Endothelial cell of umbilical vein (primary cell): ENCODE results near the gene ULBP1. TPM values are rescaled to one million over a fixed set of nuclear protein-coding genes. Genes with fewer than 3 reads are reported as not detected.

Experiments used
- Bru-seq: library from RNA; stranded (reverse); fragments of 400-500 nt; gene quantifications from one replicate; lab custom pipeline; 2021; lab: Mats Ljungman, UMichigan
- BruChase-seq, 2 experiments: library from RNA; stranded (reverse); fragments of 400-500 nt; gene quantifications; one replicate each; lab custom pipeline; 2021; lab: Mats Ljungman, UMichigan
- BruUV-seq: library from RNA; stranded (reverse); fragments of 400-500 nt; replicated peaks from 2 replicates; lab custom pipeline; 2021; lab: Mats Ljungman, UMichigan
- CTCF ChIA-PET: fragments of 300-600, 350-600 bp; sonication (Branson Sonifier 250); formaldehyde crosslinking; loops from one replicate; lab custom pipeline; 2021; ENCODE audit warnings: antibody characterized with exemption, inconsistent platforms; lab: Charles Lee
- POLR2A ChIA-PET: fragments of 300-600, 350-600 bp; sonication (Branson Sonifier 250); formaldehyde crosslinking; loops from one replicate; lab custom pipeline; 2021; ENCODE audit warnings: antibody characterized with exemption, inconsistent platforms; lab: Charles Lee
- DNase-seq: peaks from one replicate; pipeline ENCODE4 v3.0.0-alpha.2; 2011; ENCODE audit warnings: low read depth, low spot score
- FAIRE-seq: peaks from 2 replicates; lab custom pipeline; 2011; peaks lifted over from hg19 to GRCh38; lab: Jason Lieb, UNC
- H2AFZ ChIP-seq: 2 replicates; pipeline ENCODE4 v1.6.0; 2012; ENCODE audit warnings: low read depth, low read length, control low read depth, inconsistent platforms
- H3K27ac ChIP-seq: 2 replicates; pipeline ENCODE4 v1.5.1; 2011; ENCODE audit warnings: low read depth, mild to moderate bottlenecking, control low read depth, low read length, moderate library complexity; ENCODE audit not compliant: insufficient read depth
- H3K27me3 ChIP-seq, 2 experiments: 2 replicates each; pipeline versions ENCODE4 v1.6.0 to v1.6.1; 2011; ENCODE audit warnings: low read length in 2 of 2, mixed read lengths in 1 of 2; ENCODE audit not compliant: control insufficient read depth in 2 of 2, insufficient read depth in 2 of 2
- H3K36me3 ChIP-seq, 2 experiments: 2 replicates in 1 of 2; 3 replicates in 1 of 2; pipeline ENCODE4 v1.5.1; 2011; ENCODE audit warnings: low read length in 2 of 2, mild to moderate bottlenecking in 1 of 2, moderate library complexity in 1 of 2; ENCODE audit not compliant: control insufficient read depth in 2 of 2, insufficient read depth in 2 of 2; ENCODE audit errors: extremely low read depth in 1 of 2
- H3K4me1 ChIP-seq: 3 replicates; pipeline ENCODE4 v1.5.1; 2011; ENCODE audit warnings: mild to moderate bottlenecking, low read length; ENCODE audit not compliant: control insufficient read depth, insufficient read depth; ENCODE audit errors: extremely low read depth
- H3K4me2 ChIP-seq: 2 replicates; pipeline ENCODE4 v1.6.1; 2011; ENCODE audit warnings: low read length, control low read depth, mixed read lengths; ENCODE audit not compliant: insufficient read depth
- H3K4me3 ChIP-seq, 3 experiments: fragments of 200-600 bp in 1 of 3; sonication (generic), shearing (Covaris generic) in 1 of 3; replicated peaks in 1 of 3; 2 replicates each; pipeline ENCODE4 v1.5.1; 2011 to 2016; ENCODE audit warnings: control low read depth in 3 of 3, low read length in 3 of 3, mild to moderate bottlenecking in 2 of 3, inconsistent platforms in 1 of 3, low read depth in 1 of 3, moderate library complexity in 1 of 3; ENCODE audit not compliant: insufficient read depth in 1 of 3
- H3K79me2 ChIP-seq: 2 replicates; pipeline ENCODE4 v1.6.0; 2012; ENCODE audit warnings: low read length, inconsistent platforms; ENCODE audit not compliant: control insufficient read depth, insufficient read depth
- H3K9ac ChIP-seq: replicated peaks from 2 replicates; pipeline ENCODE3; 2011; ENCODE audit warnings: low read length, control low read depth; ENCODE audit not compliant: insufficient read depth; ENCODE audit errors: extremely low read depth
- H3K9me1 ChIP-seq: replicated peaks from 3 replicates; pipeline ENCODE4 v1.6.0; 2011; ENCODE audit warnings: mild to moderate bottlenecking, low read length; ENCODE audit not compliant: control insufficient read depth, insufficient read depth; ENCODE audit errors: extremely low read depth
- H3K9me3 ChIP-seq: replicated peaks from 2 replicates; pipeline ENCODE4 v1.5.1; 2012; ENCODE audit warnings: low read length, inconsistent platforms; ENCODE audit not compliant: control insufficient read depth, insufficient read depth
- H4K20me1 ChIP-seq: replicated peaks from 2 replicates; pipeline ENCODE3; 2011; ENCODE audit warnings: mild to moderate bottlenecking, low read length; ENCODE audit not compliant: control insufficient read depth, insufficient read depth; ENCODE audit errors: extremely low read depth
- POLR2A ChIP-seq: IDR thresholded peaks from 2 replicates; pipeline ENCODE4 v1.6.1; 2012; ENCODE audit warnings: low read depth, mild to moderate bottlenecking, control low read depth, low read length
- POLR2AphosphoS5 ChIP-seq: IDR thresholded peaks from 2 replicates; pipeline ENCODE4 v1.6.1; 2012; ENCODE audit warnings: low read depth, mild to moderate bottlenecking, control low read depth, low read length, moderate library complexity; ENCODE audit not compliant: insufficient read depth
- dilution Hi-C: fragments of 300-500 bp; cut with MboI; formaldehyde crosslinking; loops from one replicate; pipeline ENCODE4 v1.15.0; 2019; ENCODE audit warnings: low sequenced_read_pairs; ENCODE audit not compliant: extremely low pct_ligation_motif_present
- intact Hi-C: fragments of 100-400 bp; cut with micrococcal nuclease; formaldehyde crosslinking; loops from one replicate; pipeline ENCODE4 v1.10.0; 2022
- long read RNA-seq: library from polyadenylated mRNA; stranded (forward); transcript quantifications from one replicate; pipeline ENCODE4 v2.0.0, GENCODE V29; 2021
- polyA minus RNA-seq, 3 experiments: library from RNA; depleted of rRNA, polyadenylated mRNA; stranded (reverse); fragments of >200 nt; gene quantifications; 1 replicate in 1 of 3; 2 replicates in 2 of 3; pipeline ENCODE4 v1.2.3, GENCODE V29; 2011
- polyA plus RNA-seq, 4 experiments: library from polyadenylated mRNA; depleted of rRNA in 3 of 4; stranded (reverse) in 3 of 4; unstranded in 1 of 4; fragments of >200 nt; gene quantifications; 2 replicates each; pipeline versions ENCODE4 v1.2.1 to v1.2.3, GENCODE V29; 2011 to 2012; ENCODE audit warnings: missing spikeins in 1 of 4
- total RNA-seq: library from RNA; stranded (reverse); gene quantifications from 2 replicates; pipeline ENCODE4 v1.2.3, GENCODE V29; 2021

ULBP1 gene
- 0.33 and 2.3 TPM in 2 replicates for total RNA-seq
- polyA plus RNA-seq: 1.1 and 1.4 TPM in 2 replicates
- 1.8 and 1.9 TPM in 2 replicates for polyA plus RNA-seq (2011; cell fraction: cytosol; rRNA removed)
- 1.3 and 1.5 TPM in 2 replicates for polyA plus RNA-seq (2011; cell fraction: nucleus; rRNA removed)
- 0.85 and 1.2 TPM in 2 replicates for polyA plus RNA-seq (2012)
- 0.61 and 0.96 TPM in 2 replicates for polyA minus RNA-seq
- polyA minus RNA-seq (2011; cell fraction: cytosol; rRNA and poly(A)+ RNA removed): 0.31 TPM
- 0.53 and 0.63 TPM in 2 replicates for polyA minus RNA-seq (2011; cell fraction: nucleus; rRNA and poly(A)+ RNA removed)
- Bru-seq, nascent RNA: percentile 8 among the genes with signal in this experiment
- percentile 42 among the genes with signal in this experiment for BruChase-seq, experiment 1, labeled RNA remaining after a 6-hour chase
- BruChase-seq, experiment 2, labeled RNA remaining after a 2-hour chase: percentile 37 among the genes with signal in this experiment
- long read RNA-seq, partial matches to known transcripts: 0 of 3 reads
- long read RNA-seq, other reads (novel, unspliced or antisense): 1 of 3 reads

GRCh38 chr6:149963462-149964307, at the start of gene ULBP1:
TSS of gene ULBP1 (plus strand) at chr6:149963943. CDS start at chr6:149964050, 107 bp downstream.
- DNase-seq (peak; percentile 67), FAIRE-seq (peak; percentile 78)
- Histone ChIP-seq H3K9me1 (no peaks in the 10 kb centered on the region), H3K4me2 (peak within 1 kb of the TSS; percentile 66), H3K27me3 (peaks cover 12 to 37% of the 10 kb centered on the region in 2 experiments), H3K9me3 (no peaks in the 10 kb centered on the region), H3K4me1 (peaks cover 18% of the 10 kb centered on the region), H3K9ac (peak within 1 kb of the TSS; percentile 12), H2AFZ (peak within 1 kb of the TSS; percentile 95), H3K27ac (no peak within 1 kb of the TSS), H3K4me3 (peak within 1 kb of the TSS; percentile 44 to 55 (median 49)), H4K20me1 (no peaks in the 10 kb centered on the region), H3K79me2 (no peaks in the 10 kb centered on the region), H3K36me3 (no peaks in the 10 kb centered on the region)
- dilution Hi-C loops: no loop called here
- ChIA-PET POLR2A (no interaction called here), CTCF (interaction anchor here (0.9 to 1.3 kb wide), 2 partner anchors 29 to 53 kb away, joined by 3 to 9 read pairs; no protein-coding TSS in a partner anchor)
- intact Hi-C loops: loop anchor here (2.0 kb wide), 2 partner anchors 29 to 41 kb away; no protein-coding TSS in a partner anchor
- TSS peak; percentile 22 for BruUV-seq
- peak; percentile 50 for TF ChIP-seq POLR2AphosphoS5
- TF ChIP-seq POLR2A: no peak
